ENCODE results near the gene IER5L. TPM values are rescaled to one million over a fixed set of nuclear protein-coding genes. Genes with fewer than 3 reads are reported as not detected.
A peak's percentile ranks its signal among the peaks of the same experiment; 100 is the strongest.

The IER5L gene
- total RNA-seq, 1 donor from 2014 or later: 5.2 TPM

DNA sequence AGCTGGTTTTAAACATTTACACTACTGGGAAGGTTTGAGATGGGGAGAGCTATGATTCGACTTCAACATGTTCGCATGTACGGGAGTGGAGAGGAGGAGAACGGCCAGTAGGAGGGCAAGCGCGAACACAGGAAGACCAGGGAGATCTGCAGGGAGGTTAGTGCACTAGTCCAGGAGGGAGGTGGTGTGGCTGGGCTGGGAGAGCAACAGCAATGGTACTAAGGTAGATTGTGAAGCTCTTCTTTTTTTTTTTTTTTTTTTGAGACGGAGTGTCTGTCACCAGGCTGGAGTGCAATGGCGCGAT is 16.6 kb downstream of the IER5L start:
- H3K4me3 Mint-ChIP-seq (ENCODE audit: unreplicated experiment): no peak overlapping the region
- peaks cover 7% of the 10 kb centered on the region for H3K36me3 Mint-ChIP-seq (ENCODE audit: low read depth, unreplicated experiment)
- H3K27ac Mint-ChIP-seq (ENCODE audit: unreplicated experiment): peak overlapping the region; percentile 32
- no peak for DNase-seq (ENCODE audit: low spot score)
- TF ChIP-seq, protein P1, sequence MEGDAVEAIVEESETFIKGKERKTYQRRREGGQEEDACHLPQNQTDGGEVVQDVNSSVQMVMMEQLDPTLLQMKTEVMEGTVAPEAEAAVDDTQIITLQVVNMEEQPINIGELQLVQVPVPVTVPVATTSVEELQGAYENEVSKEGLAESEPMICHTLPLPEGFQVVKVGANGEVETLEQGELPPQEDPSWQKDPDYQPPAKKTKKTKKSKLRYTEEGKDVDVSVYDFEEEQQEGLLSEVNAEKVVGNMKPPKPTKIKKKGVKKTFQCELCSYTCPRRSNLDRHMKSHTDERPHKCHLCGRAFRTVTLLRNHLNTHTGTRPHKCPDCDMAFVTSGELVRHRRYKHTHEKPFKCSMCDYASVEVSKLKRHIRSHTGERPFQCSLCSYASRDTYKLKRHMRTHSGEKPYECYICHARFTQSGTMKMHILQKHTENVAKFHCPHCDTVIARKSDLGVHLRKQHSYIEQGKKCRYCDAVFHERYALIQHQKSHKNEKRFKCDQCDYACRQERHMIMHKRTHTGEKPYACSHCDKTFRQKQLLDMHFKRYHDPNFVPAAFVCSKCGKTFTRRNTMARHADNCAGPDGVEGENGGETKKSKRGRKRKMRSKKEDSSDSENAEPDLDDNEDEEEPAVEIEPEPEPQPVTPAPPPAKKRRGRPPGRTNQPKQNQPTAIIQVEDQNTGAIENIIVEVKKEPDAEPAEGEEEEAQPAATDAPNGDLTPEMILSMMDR (IDR thresholded peaks at IDR 0.05; ENCODE audit: unreplicated experiment): no peak
- no peaks in the 10 kb centered on the region for H3K9me3 Mint-ChIP-seq (ENCODE audit: unreplicated experiment)
- peaks cover 7% of the 10 kb centered on the region for H3K4me1 Mint-ChIP-seq (ENCODE audit: unreplicated experiment)
- peaks cover 10% of the 10 kb centered on the region for H3K27me3 Mint-ChIP-seq (ENCODE audit: unreplicated experiment)

DNA sequence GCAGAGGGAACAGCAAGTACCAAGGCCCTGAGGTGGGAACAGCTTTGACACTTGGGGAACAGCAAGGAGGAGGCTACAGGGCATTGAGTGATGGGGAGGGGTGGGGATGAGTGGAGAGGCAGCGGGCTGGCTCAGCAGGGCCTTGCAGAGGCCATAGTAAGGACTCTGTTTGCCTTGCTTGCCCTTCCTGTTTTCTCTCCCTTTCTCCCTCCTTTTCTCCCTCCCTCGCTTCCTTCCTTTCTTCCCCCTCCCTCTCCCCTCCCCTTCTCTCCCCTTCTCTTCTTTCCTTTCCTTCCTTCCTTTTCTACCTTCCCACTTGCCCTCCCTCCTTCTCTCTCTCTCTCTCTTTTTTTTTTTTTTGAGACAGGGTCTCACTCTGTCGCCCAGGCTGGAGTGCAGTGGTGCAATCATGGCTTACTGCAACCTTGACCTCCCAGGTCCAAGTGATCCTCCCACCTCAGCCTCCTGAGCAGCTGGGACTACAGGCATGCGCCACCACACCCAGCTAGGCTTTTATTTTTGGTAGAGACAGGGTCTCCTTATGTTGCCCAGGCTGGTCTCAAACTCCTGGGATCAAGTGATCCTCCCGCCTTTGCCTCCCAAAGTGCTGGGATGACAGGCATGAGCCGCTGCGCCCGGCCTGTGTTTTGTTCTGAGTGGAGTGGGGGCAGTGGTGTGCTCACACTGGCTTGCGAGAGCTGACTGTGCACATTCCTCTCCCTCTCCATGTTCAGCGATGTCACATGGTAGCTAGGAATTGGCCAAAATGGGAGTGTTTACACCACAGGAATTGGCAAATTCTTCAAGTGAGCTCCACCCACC is 17.1 kb downstream of the IER5L start:
- TF ChIP-seq, protein P1 (IDR thresholded peaks at IDR 0.05; ENCODE audit: unreplicated experiment): no peak
- H3K4me1 Mint-ChIP-seq (ENCODE audit: unreplicated experiment): peaks cover 7% of the 10 kb centered on the region
- H3K9me3 Mint-ChIP-seq (ENCODE audit: unreplicated experiment): no peaks in the 10 kb centered on the region
- peak overlapping the region; percentile 32 for H3K27ac Mint-ChIP-seq (ENCODE audit: unreplicated experiment)
- peaks cover 10% of the 10 kb centered on the region for H3K27me3 Mint-ChIP-seq (ENCODE audit: unreplicated experiment)
- peak overlapping the region; percentile 31 for H3K4me3 Mint-ChIP-seq (ENCODE audit: unreplicated experiment)
- DNase-seq (ENCODE audit: low spot score): no peak
- peaks cover 7% of the 10 kb centered on the region for H3K36me3 Mint-ChIP-seq (ENCODE audit: low read depth, unreplicated experiment)

DNA sequence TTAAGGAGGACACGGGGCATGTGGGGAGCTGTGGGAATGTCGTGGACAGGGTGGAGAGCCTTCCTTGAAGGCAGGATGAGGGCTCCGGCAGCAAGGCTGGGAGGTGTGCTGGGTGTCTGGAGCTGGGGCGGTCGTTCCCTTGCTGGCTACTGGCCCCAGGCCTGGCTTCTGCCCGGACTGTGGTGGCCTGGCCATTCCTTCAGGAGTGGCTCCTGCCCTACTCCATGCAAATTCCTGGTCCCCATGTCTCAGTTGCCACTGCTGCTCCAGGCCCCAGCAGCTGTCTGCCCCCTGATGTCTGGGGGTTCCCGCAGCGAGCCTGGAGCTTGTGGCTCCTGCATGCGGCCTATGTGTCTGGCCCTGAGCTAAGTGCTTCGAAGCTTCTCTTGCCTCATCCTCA is 21.9 kb downstream of the IER5L start:
- TF ChIP-seq, protein P1 (IDR thresholded peaks at IDR 0.05; ENCODE audit: unreplicated experiment): no peak
- Mint-ChIP-seq H3K27me3 (ENCODE audit: unreplicated experiment) (peaks cover 15% of the 10 kb centered on the region), H3K9me3 (ENCODE audit: unreplicated experiment) (no peaks in the 10 kb centered on the region), H3K4me1 (ENCODE audit: unreplicated experiment) (peaks cover 6% of the 10 kb centered on the region), H3K4me3 (ENCODE audit: unreplicated experiment) (no peak overlapping the region), H3K36me3 (ENCODE audit: low read depth, unreplicated experiment) (peaks cover 3% of the 10 kb centered on the region), H3K27ac (ENCODE audit: unreplicated experiment) (no peak overlapping the region)
- no peak for DNase-seq (ENCODE audit: low spot score)

DNA sequence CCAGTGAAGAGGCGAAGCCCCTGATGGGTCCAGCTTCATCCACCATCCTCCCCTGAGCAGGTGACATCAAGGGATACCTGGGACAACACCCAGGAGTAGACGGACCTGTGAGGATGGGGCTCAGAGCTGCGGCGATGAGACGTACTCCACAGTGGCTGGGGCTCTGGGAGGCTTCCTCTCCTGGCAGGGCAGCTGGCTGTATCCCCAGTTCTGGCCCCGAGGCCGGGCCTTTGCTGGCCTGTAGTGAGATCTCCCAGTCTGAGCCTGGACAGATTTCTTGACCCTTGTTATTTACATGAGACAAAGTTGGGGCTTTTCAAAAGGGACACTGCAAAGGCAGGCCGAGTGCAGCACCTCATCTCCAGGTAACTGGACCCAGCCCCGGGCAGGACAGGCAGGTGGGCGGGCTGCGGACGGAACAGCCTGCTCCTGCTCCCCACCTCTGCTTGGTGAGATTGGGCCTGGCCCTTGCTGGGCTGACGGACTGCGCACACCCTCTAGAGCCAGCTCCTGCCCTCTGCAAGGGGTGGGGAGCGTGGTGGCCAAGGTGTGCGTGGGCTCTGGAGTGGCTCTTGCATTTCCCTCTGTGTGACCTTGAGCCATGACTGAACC is 23.1 kb downstream of the IER5L start:
- TF ChIP-seq, protein P1 (IDR thresholded peaks at IDR 0.05; ENCODE audit: unreplicated experiment): no peak
- Mint-ChIP-seq H3K27ac (ENCODE audit: unreplicated experiment) (no peak overlapping the region), H3K4me3 (ENCODE audit: unreplicated experiment) (no peak overlapping the region), H3K27me3 (ENCODE audit: unreplicated experiment) (peaks cover 11% of the 10 kb centered on the region), H3K9me3 (ENCODE audit: unreplicated experiment) (no peaks in the 10 kb centered on the region), H3K36me3 (ENCODE audit: low read depth, unreplicated experiment) (peaks cover 6% of the 10 kb centered on the region), H3K4me1 (ENCODE audit: unreplicated experiment) (peaks cover 2% of the 10 kb centered on the region)
- DNase-seq (ENCODE audit: low spot score): no peak

DNA sequence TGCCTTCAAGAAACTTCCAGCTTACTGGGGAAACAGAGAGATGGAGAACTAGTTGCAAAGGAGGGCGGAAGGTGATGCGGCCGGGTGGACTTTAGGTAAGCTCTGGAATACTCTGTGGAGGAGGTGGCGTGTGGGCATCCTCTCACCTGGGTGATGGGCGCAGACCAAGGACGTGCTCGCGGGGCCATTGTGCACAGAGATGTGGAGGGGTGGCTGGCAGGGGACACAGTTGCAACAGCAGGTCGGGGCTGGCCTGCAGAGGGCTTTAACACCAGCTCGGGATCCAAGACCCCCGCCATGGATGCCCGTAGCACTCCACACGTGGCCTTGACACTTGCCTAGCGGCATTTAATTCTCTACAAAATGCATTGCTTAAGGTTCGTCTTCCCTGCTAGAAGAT is 26.6 kb downstream of the IER5L start:
- TF ChIP-seq, protein P1 (IDR thresholded peaks at IDR 0.05; ENCODE audit: unreplicated experiment): no peak
- Mint-ChIP-seq H3K4me3 (ENCODE audit: unreplicated experiment) (peak overlapping the region; percentile 26), H3K27ac (ENCODE audit: unreplicated experiment) (no peak overlapping the region), H3K27me3 (ENCODE audit: unreplicated experiment) (peaks cover 12% of the 10 kb centered on the region), H3K36me3 (ENCODE audit: low read depth, unreplicated experiment) (peaks cover 13% of the 10 kb centered on the region), H3K9me3 (ENCODE audit: unreplicated experiment) (no peaks in the 10 kb centered on the region), H3K4me1 (ENCODE audit: unreplicated experiment) (peaks cover 7% of the 10 kb centered on the region)
- DNase-seq (ENCODE audit: low spot score): no peak
